H1 (cell line): Measurements from ENCODE around the gene TBC1D24. TPM values are rescaled to one million over a fixed set of nuclear protein-coding genes. Genes with fewer than 3 reads are reported as not detected.

Experiments used
- CTCF ChIA-PET: fragments of 300-600 bp; sonication (Branson Sonifier 250); formaldehyde crosslinking; loops from one replicate; lab custom pipeline; 2021; ENCODE audit not compliant: partially characterized antibody; lab: Charles Lee
- POLR2A ChIA-PET: fragments of 300-600 bp; sonication (Branson Sonifier 250); formaldehyde crosslinking; loops from one replicate; lab custom pipeline; 2021; ENCODE audit warnings: inconsistent platforms; ENCODE audit not compliant: partially characterized antibody; lab: Charles Lee
- DNase-seq, 2 experiments: peaks; one replicate each; pipeline versions ENCODE4 v3.0.0 to v3.0.0-alpha.2; 2010 to 2022; ENCODE audit warnings: low spot score in 2 of 2, low read depth in 1 of 2, mixed read lengths in 1 of 2
- FAIRE-seq: peaks from 2 replicates; lab custom pipeline; 2011; peaks lifted over from hg19 to GRCh38; lab: Jason Lieb, UNC
- H2AFZ ChIP-seq: 2 replicates; pipeline ENCODE4 v1.8.1; 2012; ENCODE audit warnings: low read length, inconsistent platforms
- H2AK5ac ChIP-seq: 2 replicates; pipeline ENCODE4 v1.6.1; 2013; ENCODE audit warnings: low read depth, low read length
- H2BK120ac ChIP-seq: replicated peaks from 2 replicates; pipeline ENCODE3; 2013; ENCODE audit warnings: low read depth, low read length, inconsistent platforms
- H2BK12ac ChIP-seq: 2 replicates; pipeline ENCODE4 v1.6.1; 2013; ENCODE audit warnings: low read depth, low read length
- H2BK15ac ChIP-seq: 2 replicates; pipeline ENCODE4 v1.6.1; 2013; ENCODE audit warnings: low read length
- H2BK20ac ChIP-seq: 2 replicates; pipeline ENCODE4 v1.6.1; 2013; ENCODE audit warnings: low read length
- H2BK5ac ChIP-seq: 2 replicates; pipeline ENCODE4 v1.6.1; 2013; ENCODE audit warnings: low read depth, low read length
- H3K14ac ChIP-seq: 2 replicates; pipeline ENCODE4 v1.6.1; 2013; ENCODE audit warnings: inconsistent platforms; ENCODE audit not compliant: insufficient read length
- H3K18ac ChIP-seq: 2 replicates; pipeline ENCODE4 v1.6.1; 2013; ENCODE audit warnings: low read length; ENCODE audit errors: extremely low read depth
- H3K23ac ChIP-seq: 2 replicates; pipeline ENCODE4 v1.6.1; 2013; ENCODE audit warnings: inconsistent platforms; ENCODE audit not compliant: insufficient read length
- H3K23me2 ChIP-seq: 2 replicates; pipeline ENCODE4 v1.6.1; 2013; ENCODE audit warnings: low read depth, low read length
- H3K27ac ChIP-seq: 2 replicates; pipeline ENCODE4 v1.6.1; 2011; ENCODE audit warnings: low read depth, low read length, inconsistent platforms
- H3K27me3 ChIP-seq, 4 experiments: replicated peaks in 1 of 4; 1 replicate in 1 of 4; 2 replicates in 3 of 4; pipeline versions ENCODE4 v1.6.1 to v1.8.1; 2011 to 2013; ENCODE audit warnings: low read length in 3 of 4, mild to moderate bottlenecking in 3 of 4, inconsistent platforms in 2 of 4, mixed read lengths in 2 of 4, moderate library complexity in 1 of 4; ENCODE audit not compliant: control insufficient read depth in 3 of 4, insufficient read depth in 3 of 4; ENCODE audit errors: extremely low read depth in 1 of 4
- H3K36me3 ChIP-seq, 4 experiments: 2 replicates each; pipeline versions ENCODE4 v1.6.1 to v1.8.1; 2011 to 2013; ENCODE audit warnings: mild to moderate bottlenecking in 4 of 4, low read length in 3 of 4, moderate library complexity in 2 of 4, control low read depth in 1 of 4, inconsistent platforms in 1 of 4; ENCODE audit not compliant: insufficient read depth in 4 of 4, control insufficient read depth in 2 of 4
- H3K4ac ChIP-seq: replicated peaks from 2 replicates; pipeline ENCODE3; 2013; ENCODE audit warnings: low read length, low read depth, mixed read lengths, inconsistent platforms; ENCODE audit not compliant: insufficient read length
- H3K4me1 ChIP-seq, 4 experiments: replicated peaks in 1 of 4; 1 replicate in 1 of 4; 2 replicates in 3 of 4; pipeline versions ENCODE4 v1.6.1 to v1.8.1; 2011 to 2013; ENCODE audit warnings: low read length in 3 of 4, inconsistent platforms in 2 of 4, mixed read lengths in 1 of 4; ENCODE audit not compliant: insufficient read depth in 4 of 4, control insufficient read depth in 3 of 4
- H3K4me2 ChIP-seq, 2 experiments: 2 replicates each; pipeline versions ENCODE4 v1.6.1 to v1.8.1; 2011 to 2013; ENCODE audit warnings: low read depth in 2 of 2, low read length in 2 of 2, control low read depth in 1 of 2, inconsistent platforms in 1 of 2, mild to moderate bottlenecking in 1 of 2; ENCODE audit not compliant: insufficient read depth in 1 of 2
- H3K4me3 ChIP-seq, 4 experiments: fragments of 200-600, 300-600 bp in 1 of 4; sonication (generic), shearing (Covaris generic), sonication (Bioruptor Twin) in 1 of 4; 2 replicates each; pipeline versions ENCODE4 v1.5.1 to v1.8.1; 2011 to 2016; ENCODE audit warnings: low read length in 4 of 4, low read depth in 3 of 4, control low read depth in 2 of 4, inconsistent platforms in 2 of 4, mild to moderate bottlenecking in 2 of 4, mixed read lengths in 1 of 4, moderate library complexity in 1 of 4; ENCODE audit not compliant: insufficient read depth in 2 of 4; ENCODE audit errors: extremely low read depth in 1 of 4
- H3K56ac ChIP-seq: replicated peaks from 2 replicates; pipeline ENCODE3; 2013; ENCODE audit warnings: low read depth, mild to moderate bottlenecking, mixed read lengths, low read length, inconsistent platforms; ENCODE audit not compliant: insufficient read length
- H3K79me1 ChIP-seq: 2 replicates; pipeline ENCODE4 v1.6.1; 2013; ENCODE audit warnings: low read depth, low read length, control low read depth
- H3K79me2 ChIP-seq, 2 experiments: 2 replicates each; pipeline versions ENCODE4 v1.6.1 to v1.8.1; 2012 to 2013; ENCODE audit warnings: low read length in 2 of 2, mild to moderate bottlenecking in 2 of 2, inconsistent platforms in 1 of 2; ENCODE audit not compliant: insufficient read depth in 2 of 2, control insufficient read depth in 1 of 2
- H3K9ac ChIP-seq, 4 experiments: replicated peaks in 1 of 4; 1 replicate in 1 of 4; 2 replicates in 3 of 4; pipeline versions ENCODE4 v1.6.1 to v1.8.1; 2011 to 2013; ENCODE audit warnings: low read depth in 3 of 4, low read length in 3 of 4, control low read depth in 2 of 4, mild to moderate bottlenecking in 2 of 4, moderate library complexity in 2 of 4, inconsistent platforms in 1 of 4; ENCODE audit errors: extremely low read depth in 1 of 4
- H3K9me3 ChIP-seq, 2 experiments: 2 replicates each; pipeline versions ENCODE4 v1.6.1 to v1.8.1; 2012 to 2013; ENCODE audit warnings: mild to moderate bottlenecking in 2 of 2, moderate library complexity in 2 of 2, control low read depth in 1 of 2, inconsistent platforms in 1 of 2, low read depth in 1 of 2, low read length in 1 of 2, mixed read lengths in 1 of 2; ENCODE audit not compliant: insufficient read depth in 2 of 2
- H4K20me1 ChIP-seq, 2 experiments: replicated peaks in 1 of 2; 2 replicates each; pipeline versions ENCODE3 to v1.8.1; 2011 to 2013; ENCODE audit warnings: inconsistent platforms in 2 of 2, low read length in 2 of 2, mild to moderate bottlenecking in 1 of 2; ENCODE audit not compliant: insufficient read depth in 2 of 2, control insufficient read depth in 1 of 2
- H4K5ac ChIP-seq: 2 replicates; pipeline ENCODE4 v1.6.1; 2013; ENCODE audit warnings: low read length, low read depth, mixed read lengths, inconsistent platforms; ENCODE audit not compliant: insufficient read length
- H4K8ac ChIP-seq: 2 replicates; pipeline ENCODE4 v1.8.0; 2013; ENCODE audit warnings: mild to moderate bottlenecking, moderate library complexity, low read length, inconsistent platforms; ENCODE audit not compliant: insufficient read depth; ENCODE audit errors: extremely low read depth
- H4K91ac ChIP-seq: replicated peaks from 2 replicates; pipeline ENCODE3; 2013; ENCODE audit warnings: low read length, mixed read lengths, inconsistent platforms; ENCODE audit not compliant: insufficient read length
- EGR1 ChIP-seq: IDR thresholded peaks from 2 replicates; pipeline ENCODE4 v1.6.1; 2011; ENCODE audit warnings: low read depth, low read length, borderline replicate concordance
- HDAC2 ChIP-seq, 2 experiments: fragments of 300-600 bp in 1 of 2; sonication (generic) in 1 of 2; IDR thresholded peaks; 2 replicates each; pipeline ENCODE4 v1.6.1; 2011 to 2012; ENCODE audit warnings: low read depth in 2 of 2, low read length in 2 of 2, mild to moderate bottlenecking in 2 of 2, moderate library complexity in 2 of 2, borderline replicate concordance in 1 of 2, inconsistent platforms in 1 of 2
- POLR2A ChIP-seq, 2 experiments: IDR thresholded peaks; 1 replicate in 1 of 2; 2 replicates in 1 of 2; pipeline ENCODE4 v1.6.1; 2011; ENCODE audit warnings: low read depth in 2 of 2, low read length in 2 of 2, mild to moderate bottlenecking in 2 of 2; ENCODE audit errors: control extremely low read depth in 1 of 2
- SIN3A ChIP-seq, 2 experiments: IDR thresholded peaks in 1 of 2; conservative IDR thresholded peaks in 1 of 2; 2 replicates each; pipeline ENCODE4 v1.6.1; 2011 to 2012; ENCODE audit warnings: low read length in 2 of 2, improper control_type of control experiment in 1 of 2, low read depth in 1 of 2, mild to moderate bottlenecking in 1 of 2
- SP1 ChIP-seq: IDR thresholded peaks from 2 replicates; pipeline ENCODE4 v1.6.1; 2011; ENCODE audit warnings: low read depth, low read length
- SP2 ChIP-seq: IDR thresholded peaks from 2 replicates; pipeline ENCODE4 v1.6.1; 2012; ENCODE audit warnings: mild to moderate bottlenecking, low read length, inconsistent platforms
- SP4 ChIP-seq: IDR thresholded peaks from 2 replicates; pipeline ENCODE4 v1.6.1; 2012; ENCODE audit warnings: low read length, inconsistent platforms
- TAF1 ChIP-seq: IDR thresholded peaks from 2 replicates; pipeline ENCODE4 v1.6.1; 2011; ENCODE audit warnings: mild to moderate bottlenecking, low read depth, low read length
- WGBS, 2 experiments: shearing (Covaris generic) in 1 of 2; methylation state at CpG; one replicate each; pipeline versions ENCODE4 v1.1.6 to v1.1.7; 2013 to 2015; ENCODE audit warnings: low lambda C conversion rate in 2 of 2, mixed read lengths in 2 of 2, inconsistent platforms in 1 of 2, low coverage in 1 of 2, missing lambda C conversion rate in 1 of 2; ENCODE audit not compliant: insufficient replicate concordance in 2 of 2, insufficient coverage in 1 of 2, insufficient read length in 1 of 2; ENCODE audit errors: extremely low coverage in 1 of 2, missing lambda C conversion rate in 1 of 2; 5-methylcytosine and 5-hydroxymethylcytosine counted together
- polyA plus RNA-seq, 7 experiments: library from polyadenylated mRNA; depleted of rRNA in 3 of 7; stranded (reverse) in 5 of 7; unstranded in 2 of 7; fragments of >200 nt in 5 of 7; fragments of 200-250 nt in 2 of 7; gene quantifications; 1 replicate in 5 of 7; 2 replicates in 1 of 7; 4 replicates in 1 of 7; pipeline versions ENCODE4 v1.2.1 to v1.2.3, GENCODE V29; 2011 to 2013; ENCODE audit warnings: missing spikeins in 2 of 7, mixed read lengths in 2 of 7
- total RNA-seq: library from RNA; stranded (reverse); fragmentation: NEBNext Ultra II Directional; extraction: Animal tissue kit (Norgen Biotek cat#: 25700); gene quantifications from 2 replicates; pipeline ENCODE4 v1.2.1, GENCODE V29; 2021
- TF ChIP-seq, protein P1 (sequence below): IDR thresholded peaks from 2 replicates; pipeline ENCODE4 v1.6.1; 2012; ENCODE audit warnings: inconsistent platforms
- TF ChIP-seq, protein P2 (sequence below): IDR thresholded peaks from 2 replicates; pipeline ENCODE4 v1.6.1; 2012; ENCODE audit warnings: inconsistent platforms

The TBC1D24 gene
- total and polyA plus RNA-seq, 2 of the 8 experiments (the other 6 are each of a cell fraction or from before 2014, with no cell fraction given) = 8.7 to 21.5 TPM

- FAIRE-seq (no peak), DNase-seq (peak; percentile 93 to 98)
- Histone ChIP-seq H3K23ac (peak within 1 kb of the TSS; percentile 9), H2BK5ac (no peak within 1 kb of the TSS), H3K4me2 (peak within 1 kb of the TSS; percentile 97 to 99), H4K91ac (peak within 1 kb of the TSS; percentile 81), H2BK20ac (no peak within 1 kb of the TSS), H3K14ac (no peak within 1 kb of the TSS), H3K9me3 (no peaks in the 10 kb centered on the region), H3K36me3 (peaks cover 14 to 36% (median 27%) of the 10 kb centered on the region in 4 experiments; a peak in 7 of 8 replicates), H3K79me2 (peaks cover 0 to 6% of the 10 kb centered on the region in 2 experiments; a peak in 2 of 4 replicates), H3K56ac (peak within 1 kb of the TSS; percentile 56), H2BK12ac (no peak within 1 kb of the TSS), H3K18ac (peak within 1 kb of the TSS; percentile 62), H2BK120ac (no peak within 1 kb of the TSS), H2AK5ac (no peak within 1 kb of the TSS), H4K8ac (no peak within 1 kb of the TSS; the same call in none of the 2 replicates), H3K23me2 (peaks cover 13% of the 10 kb centered on the region; the same call in 1 of the 2 replicates), H2AFZ (no peak within 1 kb of the TSS), H3K4ac (peak within 1 kb of the TSS; percentile 44), H4K5ac (peak within 1 kb of the TSS; percentile 35), H4K20me1 (peaks cover 6 to 20% of the 10 kb centered on the region in 2 experiments), H3K9ac (peak within 1 kb of the TSS; percentile 52 to 79 (median 62)), H3K79me1 (peaks cover 10% of the 10 kb centered on the region), H2BK15ac (0 out of 2 replicates have a peak within 1 kb of the TSS, but pooled peaks have one; percentile 8), H3K27ac (no peak within 1 kb of the TSS; the same call in 1 of the 2 replicates), H3K4me1 (peaks cover 0 to 18% (median 15%) of the 10 kb centered on the region in 4 experiments; a peak in 6 of 7 replicates), H3K27me3 (no peaks in the 10 kb centered on the region), H3K4me3 (peak within 1 kb of the TSS; percentile 55 to 78 (median 68))
- 2% methylated on average over 40 of the region's 66 CpGs; no CpG with 5 or more reads in 1 of the 2 experiments for WGBS, 2 experiments
- POLR2A ChIA-PET = interaction anchor here (0.7 to 2.8 kb wide), 22 partner anchors 8 to 222 kb away, joined by 3 to 21 read pairs (median 4); partner anchors contain the start of genes AMDHD2, ATP6V0C, ECI1 and NTN3
- CTCF ChIA-PET = interaction anchor here (0.9 to 3.3 kb wide), 9 partner anchors 11 to 692 kb away, joined by 3 to 21 read pairs (median 4); partner anchors contain the start of gene NTN3
- peak; percentile 75; the same call in 1 of the 2 replicates for TF ChIP-seq SP4
- TF ChIP-seq HDAC2 (IDR thresholded peaks at IDR 0.05; ENCODE audit: borderline replicate concordance in 1 of 2, low read depth in 2 of 2, low read length in 2 of 2) = peak; percentile 51 to 56; a peak in 1 of 4 replicates
- TF ChIP-seq EGR1 = no peak
- peak in 1 of 2 experiments; percentile 52; a peak in 1 of 3 replicates for TF ChIP-seq POLR2A (IDR thresholded peaks at IDR 0.05; ENCODE audit: control extremely low read depth in 1 of 2, low read depth in 2 of 2, low read length in 2 of 2)
- no peak for TF ChIP-seq TAF1
- TF ChIP-seq, protein P1, sequence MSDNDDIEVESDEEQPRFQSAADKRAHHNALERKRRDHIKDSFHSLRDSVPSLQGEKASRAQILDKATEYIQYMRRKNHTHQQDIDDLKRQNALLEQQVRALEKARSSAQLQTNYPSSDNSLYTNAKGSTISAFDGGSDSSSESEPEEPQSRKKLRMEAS = peak; percentile 75; the same call in 1 of the 2 replicates
- TF ChIP-seq SP1 = peak; percentile 51; the same call in 1 of the 2 replicates
- no peak for TF ChIP-seq SP2
- TF ChIP-seq, protein P2, sequence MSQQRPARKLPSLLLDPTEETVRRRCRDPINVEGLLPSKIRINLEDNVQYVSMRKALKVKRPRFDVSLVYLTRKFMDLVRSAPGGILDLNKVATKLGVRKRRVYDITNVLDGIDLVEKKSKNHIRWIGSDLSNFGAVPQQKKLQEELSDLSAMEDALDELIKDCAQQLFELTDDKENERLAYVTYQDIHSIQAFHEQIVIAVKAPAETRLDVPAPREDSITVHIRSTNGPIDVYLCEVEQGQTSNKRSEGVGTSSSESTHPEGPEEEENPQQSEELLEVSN = peak; percentile 96
- peak; percentile 46 to 81; a peak in 1 of 4 replicates for TF ChIP-seq SIN3A (conservative IDR thresholded peaks at IDR 0.05 in 1 of 2, IDR thresholded peaks at IDR 0.05 in 1 of 2; ENCODE audit: low read depth in 1 of 2, low read length in 2 of 2)
These were observed 15.1 kb upstream of the TBC1D24 start, which contains the start of gene TEDC2 for GRCh38 chr16:2459647-2460390. TSS of gene TEDC2 (plus strand) at chr16:2460109. CDS start at chr16:2460145, 36 bp downstream.
